ENCODE results near the gene MAP4K2.

MAP4K2 gene

GRCh38 chr11:64763526-64764039 lies 39.4 kb downstream of the MAP4K2 start:
- DNase-seq, result no peak

GRCh38 chr11:64762674-64763525 lies 40.1 kb downstream of the MAP4K2 start:
- peak; percentile 35 for DNase-seq
- in situ Hi-C loops (cut with HindIII; ENCODE audit: low pct_ligation_motif_present, low pct_unique_long_range_greater_than_20kb, low sequenced_read_pairs), result no loop called here

More at GRCh38 chr11:64763526-64764039, 39.4 kb downstream of the MAP4K2 start:
- in situ Hi-C loops (cut with HindIII; ENCODE audit: low pct_ligation_motif_present, low pct_unique_long_range_greater_than_20kb, low sequenced_read_pairs), result no loop called here

DNA sequence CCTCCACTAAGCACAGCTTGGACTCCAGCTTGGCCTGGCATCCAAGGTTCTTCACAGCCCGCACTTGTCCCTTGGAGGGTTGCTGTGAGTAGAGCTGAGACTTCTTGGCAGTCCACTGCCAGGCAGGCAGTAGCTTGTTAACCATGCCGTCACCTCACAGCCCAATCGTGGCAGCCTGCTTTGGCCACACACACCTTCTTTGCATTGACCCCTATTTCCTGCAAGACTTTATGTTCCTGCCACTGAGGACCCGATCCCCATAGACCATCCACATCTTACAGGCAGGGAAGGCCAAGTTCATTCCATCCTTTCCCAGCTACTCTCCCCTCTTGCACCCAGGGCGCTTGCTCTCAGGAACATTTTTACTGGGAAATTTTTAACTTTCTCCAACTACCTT lies 40.7 kb downstream of the MAP4K2 start:
- DNase-seq, result no peak
- in situ Hi-C loops (cut with HindIII; ENCODE audit: low pct_ligation_motif_present, low pct_unique_long_range_greater_than_20kb, low sequenced_read_pairs), result no loop called here

GRCh38 chr11:64760759-64761420 lies 42.1 kb downstream of the MAP4K2 start:
- in situ Hi-C loops (cut with HindIII; ENCODE audit: low pct_ligation_motif_present, low pct_unique_long_range_greater_than_20kb, low sequenced_read_pairs), result no loop called here
- no peak for DNase-seq

DNA sequence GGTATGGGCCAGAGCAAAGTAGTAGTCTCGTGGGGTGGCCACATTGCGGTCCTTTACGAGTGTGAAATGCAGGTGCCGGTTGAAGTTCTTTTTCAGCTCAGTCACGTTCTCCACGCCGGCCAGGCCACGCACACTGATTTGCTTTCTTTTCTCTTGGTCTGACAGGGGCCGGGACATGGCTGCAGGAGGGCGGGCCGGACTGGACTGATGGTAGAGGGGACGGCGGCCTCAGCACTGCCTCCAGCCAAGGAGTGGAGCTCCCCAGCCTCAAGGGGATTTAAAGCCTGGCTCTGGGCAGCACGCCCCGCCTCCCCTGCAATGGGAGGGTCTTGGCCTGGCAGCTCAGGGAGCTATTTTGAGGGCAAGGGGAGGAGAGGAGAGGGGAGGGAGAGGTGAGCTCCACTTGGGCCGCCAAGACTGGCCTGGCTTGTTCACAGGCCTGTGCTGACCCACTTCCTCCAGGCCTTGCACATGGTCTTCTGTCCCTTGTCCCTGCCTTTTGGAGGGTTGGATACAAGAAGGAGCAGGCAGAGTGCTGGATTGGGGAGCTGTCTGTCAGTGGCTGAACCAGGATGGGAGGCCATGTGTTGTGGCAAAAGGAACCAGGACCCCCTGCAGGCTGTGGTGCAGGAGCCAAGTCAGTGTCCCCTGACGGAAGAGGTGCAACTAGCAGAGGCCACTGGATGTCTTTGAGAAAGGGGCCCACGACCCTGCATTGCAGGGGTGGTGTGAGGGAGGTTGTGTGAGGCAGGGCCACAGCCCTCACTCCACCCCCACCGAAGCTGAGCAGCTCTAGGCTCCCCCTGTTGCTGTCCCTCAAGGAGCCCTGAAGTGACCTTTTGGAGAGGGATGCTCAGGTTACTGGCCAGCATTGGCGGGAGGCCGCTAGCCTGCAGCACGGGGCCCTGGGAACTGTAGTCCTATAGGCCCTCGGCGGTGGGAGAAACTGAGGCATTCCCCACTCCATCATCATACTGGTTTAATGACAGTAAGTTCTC lies 43.0 kb downstream of the MAP4K2 start, which contains the start of gene PYGM:
Gene PYGM, minus strand, starts transcription at position 253 of the 998 bp plus-strand sequence. Its CDS starts 76 bp downstream, at position 177.
- in situ Hi-C loops (cut with HindIII; ENCODE audit: low pct_ligation_motif_present, low pct_unique_long_range_greater_than_20kb, low sequenced_read_pairs), result no loop called here

GRCh38 chr11:64759131-64759721 lies 43.8 kb downstream of the MAP4K2 start:
- in situ Hi-C loops (cut with HindIII; ENCODE audit: low pct_ligation_motif_present, low pct_unique_long_range_greater_than_20kb, low sequenced_read_pairs), result no loop called here
- DNase-seq, result no peak

More for the DNA sequence above, 43.0 kb downstream of the MAP4K2 start, which contains the start of gene PYGM:
- DNase-seq, result no peak

DNA sequence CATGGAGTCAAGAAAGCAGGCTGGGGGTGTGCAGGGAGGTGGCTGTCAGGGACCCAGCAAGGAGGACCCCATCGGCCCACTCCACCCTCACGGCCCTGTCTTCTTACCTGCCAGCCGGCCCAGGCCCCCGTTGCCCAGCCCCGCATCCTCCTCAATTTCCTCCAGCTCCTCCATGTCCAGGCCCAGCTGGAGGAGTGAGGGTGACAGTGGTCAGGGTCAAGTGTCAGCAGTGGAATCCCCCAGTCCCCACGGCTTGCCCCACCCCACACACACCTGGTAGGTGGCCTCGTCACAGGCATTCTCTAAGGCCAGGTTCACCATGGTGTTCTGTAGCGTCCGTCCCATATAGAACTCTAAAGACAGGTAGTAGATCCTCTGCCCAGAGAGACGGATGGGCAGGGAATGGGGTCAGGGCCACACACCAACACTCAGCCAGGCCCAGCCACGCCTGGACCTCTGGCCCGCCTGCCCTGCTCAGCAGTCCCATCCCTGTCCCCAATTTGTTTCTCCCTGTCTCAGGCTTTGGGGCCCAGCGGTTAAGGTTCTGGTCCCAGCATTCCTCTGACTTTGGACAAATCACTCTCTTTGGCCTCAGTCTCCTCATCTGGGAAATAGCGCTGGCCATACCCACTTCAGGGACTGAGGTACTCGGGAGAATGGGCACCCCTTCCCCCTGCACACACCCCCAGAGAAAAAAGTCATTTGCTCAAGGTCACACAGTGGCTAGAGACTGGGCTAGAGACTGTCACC lies 44.5 kb downstream of the MAP4K2 start:
- no peak for DNase-seq
- in situ Hi-C loops (cut with HindIII; ENCODE audit: low pct_ligation_motif_present, low pct_unique_long_range_greater_than_20kb, low sequenced_read_pairs), result no loop called here

GRCh38 chr11:64757549-64758329 lies 45.3 kb downstream of the MAP4K2 start:
- in situ Hi-C loops (cut with HindIII; ENCODE audit: low pct_ligation_motif_present, low pct_unique_long_range_greater_than_20kb, low sequenced_read_pairs), result no loop called here
- DNase-seq, result no peak

DNA sequence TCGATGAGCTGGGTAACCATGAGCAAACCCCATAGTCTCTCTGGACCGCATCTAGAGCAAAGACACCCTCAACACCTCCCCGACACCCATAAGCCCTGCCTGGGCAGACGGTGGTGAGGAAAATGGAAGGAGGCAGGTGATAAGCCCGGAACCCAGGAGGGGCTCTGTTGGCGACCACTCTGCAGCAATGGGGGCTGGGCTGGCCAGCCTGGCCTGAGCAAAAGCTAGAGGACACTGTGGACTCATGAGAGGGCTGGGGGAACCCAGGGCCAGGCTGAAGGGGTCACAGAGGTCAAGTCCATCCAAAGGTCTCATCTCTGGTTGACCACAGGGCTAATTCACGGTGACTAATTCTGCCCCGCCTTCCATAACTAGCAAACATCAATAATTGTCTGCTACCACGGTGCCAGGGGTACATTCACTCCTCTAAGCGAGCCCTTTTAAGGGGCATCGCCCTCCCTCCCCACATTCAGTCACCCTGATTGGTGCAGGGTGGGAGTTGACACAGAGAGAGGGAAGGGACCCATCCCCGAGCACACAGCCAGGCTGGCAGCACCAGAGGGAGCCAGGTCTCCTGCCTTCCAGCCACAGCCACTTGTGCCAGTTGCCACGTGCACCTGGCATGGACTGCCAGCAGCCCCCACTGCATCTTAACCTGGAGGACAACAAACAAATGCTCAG lies 47.2 kb downstream of the MAP4K2 start:
- DNase-seq, result no peak
- in situ Hi-C loops (cut with HindIII; ENCODE audit: low pct_ligation_motif_present, low pct_unique_long_range_greater_than_20kb, low sequenced_read_pairs), result no loop called here

GRCh38 chr11:64754919-64755662 lies 47.9 kb downstream of the MAP4K2 start:
- in situ Hi-C loops (cut with HindIII; ENCODE audit: low pct_ligation_motif_present, low pct_unique_long_range_greater_than_20kb, low sequenced_read_pairs), result no loop called here
- no peak for DNase-seq

DNA sequence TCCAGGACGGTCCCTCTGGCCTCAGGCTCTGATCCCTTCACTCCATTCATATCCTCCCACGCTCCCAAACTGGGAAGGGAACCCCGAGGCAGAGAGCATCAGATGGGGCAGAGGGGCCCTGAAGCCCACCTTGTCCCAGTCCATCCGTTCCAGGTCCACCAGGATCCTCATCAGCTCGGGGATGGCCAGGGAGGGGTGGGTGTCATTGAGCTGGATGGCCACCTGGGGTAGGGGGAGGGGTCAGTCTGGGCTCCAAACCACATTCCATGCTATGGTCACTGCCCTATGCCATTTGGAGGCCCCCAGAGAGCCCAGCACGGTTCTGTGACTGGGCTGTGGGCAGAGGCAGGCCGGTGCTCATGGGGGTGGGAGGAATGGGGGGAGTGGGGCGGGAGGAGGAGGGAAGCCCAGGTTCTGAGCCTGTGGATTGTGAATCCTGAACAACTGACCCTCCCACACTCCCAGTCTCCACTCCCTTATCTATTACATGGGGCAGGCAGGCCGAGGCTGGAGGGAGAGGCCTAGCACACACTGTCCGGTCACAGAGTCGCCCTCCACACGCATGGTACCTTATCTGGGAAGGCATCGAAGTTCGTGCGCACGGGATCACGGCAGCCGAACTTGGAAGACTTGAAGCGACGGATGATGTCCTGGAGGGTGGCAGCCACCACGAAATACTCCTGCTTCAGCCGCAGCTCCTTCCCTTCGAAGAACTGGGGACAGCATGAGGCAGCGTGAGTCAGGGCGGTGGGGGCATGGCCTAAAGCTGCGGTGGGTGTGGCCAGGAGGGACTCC lies 48.7 kb downstream of the MAP4K2 start:
- DNase-seq, result no peak
- in situ Hi-C loops (cut with HindIII; ENCODE audit: low pct_ligation_motif_present, low pct_unique_long_range_greater_than_20kb, low sequenced_read_pairs), result no loop called here

DNA sequence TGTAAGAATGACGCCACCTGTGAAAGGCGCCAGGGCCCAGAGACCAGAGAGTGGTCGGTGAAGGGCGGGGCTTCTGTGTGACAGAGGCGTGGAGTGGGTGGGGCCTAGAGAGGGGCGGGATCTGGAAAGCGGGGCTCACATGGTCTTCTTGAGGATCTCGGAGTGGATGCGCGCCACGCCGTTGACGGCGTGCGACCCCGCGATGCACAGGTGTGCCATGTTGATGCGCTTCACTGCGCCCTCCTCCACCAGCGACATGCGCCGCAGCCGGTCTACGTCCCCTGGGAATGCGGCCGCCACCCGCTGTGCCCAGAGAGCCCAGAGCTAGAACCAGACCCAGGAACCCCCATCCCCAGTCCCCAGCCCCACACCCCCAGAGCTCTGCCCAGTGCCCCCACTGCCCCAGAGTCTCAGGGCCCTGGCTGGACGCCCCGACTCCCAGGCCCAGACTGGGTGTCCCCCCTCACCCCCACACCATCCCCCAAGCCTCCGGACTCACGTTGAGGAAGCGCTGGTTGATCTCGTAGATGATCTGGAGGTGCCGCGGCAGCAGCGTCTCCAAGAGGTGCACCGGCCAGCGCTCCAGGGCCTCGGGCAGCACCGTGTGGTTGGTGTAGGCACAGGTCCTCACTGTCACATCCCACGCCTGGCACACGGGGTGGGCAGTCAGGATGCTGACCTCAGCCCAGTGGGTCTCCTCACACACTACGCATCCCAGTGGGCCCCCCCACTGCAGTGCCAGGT lies 49.5 kb downstream of the MAP4K2 start:
- in situ Hi-C loops (cut with HindIII; ENCODE audit: low pct_ligation_motif_present, low pct_unique_long_range_greater_than_20kb, low sequenced_read_pairs), result no loop called here
- no peak for DNase-seq

DNA sequence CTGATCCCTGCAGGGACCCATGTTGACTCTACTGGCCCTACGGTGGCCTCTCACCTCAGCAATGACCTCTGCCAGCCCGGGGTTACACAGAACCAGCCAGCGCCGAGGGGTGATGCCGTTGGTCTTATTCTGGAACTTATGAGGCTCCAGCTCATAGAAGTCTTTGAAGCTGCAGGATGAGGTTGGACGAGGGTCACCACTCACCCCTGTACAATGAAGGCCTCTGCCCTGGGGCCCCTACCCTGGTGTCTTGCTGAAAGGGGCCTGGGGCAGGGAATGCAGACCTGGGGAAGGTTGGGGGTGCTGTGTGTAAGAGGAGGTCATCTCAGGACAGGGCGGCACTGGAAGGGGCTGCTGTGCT lies 50.0 kb downstream of the MAP4K2 start:
- in situ Hi-C loops (cut with HindIII; ENCODE audit: low pct_ligation_motif_present, low pct_unique_long_range_greater_than_20kb, low sequenced_read_pairs), result no loop called here
- no peak for DNase-seq

GRCh38 chr11:64752175-64752970 lies 50.6 kb downstream of the MAP4K2 start:
- in situ Hi-C loops (cut with HindIII; ENCODE audit: low pct_ligation_motif_present, low pct_unique_long_range_greater_than_20kb, low sequenced_read_pairs), result no loop called here
- no peak for DNase-seq

All from ACHN (cell line).